Aorta (tissue), 5 donors: ENCODE measurements around the gene KNSTRN. TPM values are rescaled to one million over a fixed set of nuclear protein-coding genes. Genes with fewer than 3 reads are reported as not detected.
A peak's percentile ranks its signal among the peaks of the same experiment; 100 is the strongest.

Source experiments
- ATAC-seq: fragments of 200-7000 bp; cut with Tn5 transposase; one replicate; pipeline ENCODE4 v1.9.1; 2022; ENCODE audit warnings: moderate library complexity; ENCODE audit not compliant: low FRiP score
- DNase-seq, 2 donors: peaks; one replicate each; pipeline ENCODE4 v3.0.0-alpha.2; 2020
- H3K27ac ChIP-seq, 2 donors: one replicate each; pipeline ENCODE4 v1.5.1; 2013; ENCODE audit warnings: low read length in 2 of 2, mild to moderate bottlenecking in 2 of 2, moderate library complexity in 2 of 2, control low read depth in 1 of 2, inconsistent platforms in 1 of 2, low read depth in 1 of 2
- H3K27me3 ChIP-seq, 2 donors: one replicate each; pipeline ENCODE4 v1.6.1; 2013; ENCODE audit warnings: control low read depth in 1 of 2, low read length in 1 of 2, mild to moderate bottlenecking in 1 of 2, moderate library complexity in 1 of 2; ENCODE audit not compliant: insufficient read depth in 2 of 2, control insufficient read depth in 1 of 2
- H3K36me3 ChIP-seq, 2 donors: one replicate each; pipeline ENCODE4 v1.6.1; 2013; ENCODE audit warnings: control low read depth in 1 of 2, low read length in 1 of 2, mild to moderate bottlenecking in 1 of 2; ENCODE audit not compliant: insufficient read depth in 2 of 2, control insufficient read depth in 1 of 2
- H3K4me1 ChIP-seq, 2 donors: one replicate each; pipeline ENCODE4 v1.6.1; 2013; ENCODE audit warnings: low read length in 2 of 2, control low read depth in 1 of 2, mild to moderate bottlenecking in 1 of 2, moderate library complexity in 1 of 2; ENCODE audit not compliant: insufficient read depth in 2 of 2, control insufficient read depth in 1 of 2
- H3K4me3 ChIP-seq, 2 donors: one replicate each; pipeline ENCODE4 v1.5.1; 2013; ENCODE audit warnings: low read length in 2 of 2, control low read depth in 1 of 2, mild to moderate bottlenecking in 1 of 2
- H3K9me3 ChIP-seq: one replicate; pipeline ENCODE4 v1.6.1; 2013; ENCODE audit warnings: mild to moderate bottlenecking, low read length; ENCODE audit not compliant: control insufficient read depth
- WGBS, 2 donors: extraction: QIAGEN DNeasy Blood & Tissue Kit; methylation state at CpG; one replicate each; pipeline ENCODE4 v1.1.7; 2013; 5-methylcytosine and 5-hydroxymethylcytosine counted together
- intact Hi-C, 2 donors: fragments of 100-400 bp; cut with DNase I; formaldehyde crosslinking; loops; one replicate each; pipeline versions ENCODE4 v1.14.2 to v1.15.0; 2022
- polyA plus RNA-seq, 2 donors: library from polyadenylated mRNA; stranded (reverse); fragments of 200-250 nt; gene quantifications; one replicate each; pipeline ENCODE4 v1.2.3, GENCODE V29; 2013
- total RNA-seq, 2 donors: library from RNA; stranded (reverse); fragmentation: NEBNext Ultra II Directional; extraction: Animal tissue kit (Norgen Biotek cat#: 25700); gene quantifications; one replicate each; pipeline ENCODE4 v1.2.1, GENCODE V29; 2021
- donor health status: healthy with polysubstance abuse.
- donor health status: Bipolar disorder and iron deficiency.
- donor health status: DM: no; HTN: no; CAD: no.
- donor health status: DM: no; HTN: no; CAD: no.
- donor health status: DM: yes; HTN: yes; CAD: no.

The KNSTRN gene
- total and polyA plus RNA-seq, 4 donors = 3.1 to 7.6 (median 5.4) TPM

DNA sequence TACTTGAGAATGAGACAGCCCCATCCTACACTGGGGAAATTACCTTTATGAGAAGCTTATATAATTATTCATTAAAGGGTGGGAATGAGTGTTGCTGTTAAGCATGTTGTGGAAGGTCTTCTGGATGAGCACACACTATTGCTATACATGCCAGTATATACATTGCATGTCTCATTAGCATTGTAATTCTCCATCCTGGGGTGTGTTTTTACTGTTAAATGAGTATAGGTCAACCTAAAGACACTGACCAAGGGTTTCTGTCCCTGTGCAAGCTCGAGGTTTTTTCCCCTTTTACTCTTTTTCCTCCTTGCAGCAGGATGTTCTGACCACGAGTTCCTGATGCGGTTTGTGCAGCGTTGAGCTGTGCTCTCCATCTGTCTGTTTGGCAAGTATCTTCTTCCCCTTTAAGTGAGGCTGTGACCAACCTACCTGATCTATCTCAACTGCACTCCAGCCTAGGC, 15.9 kb downstream of the KNSTRN start:
- no peak overlapping the region for H3K27ac ChIP-seq
- WGBS, 2 donors = 78 to 87% methylated on average over 4 of the region's 4 CpGs
- ATAC-seq = no peak
- intact Hi-C loops = no loop called here
- H3K4me1 ChIP-seq = no peaks in the 10 kb centered on the region
- DNase-seq = peak in 1 of 2 donors; percentile 62
- H3K9me3 ChIP-seq = no peaks in the 10 kb centered on the region
- no peaks in the 10 kb centered on the region for H3K27me3 ChIP-seq
- H3K4me3 ChIP-seq = no peak overlapping the region
- H3K36me3 ChIP-seq = peaks cover 0 to 3% of the 10 kb centered on the region in 2 donors

DNA sequence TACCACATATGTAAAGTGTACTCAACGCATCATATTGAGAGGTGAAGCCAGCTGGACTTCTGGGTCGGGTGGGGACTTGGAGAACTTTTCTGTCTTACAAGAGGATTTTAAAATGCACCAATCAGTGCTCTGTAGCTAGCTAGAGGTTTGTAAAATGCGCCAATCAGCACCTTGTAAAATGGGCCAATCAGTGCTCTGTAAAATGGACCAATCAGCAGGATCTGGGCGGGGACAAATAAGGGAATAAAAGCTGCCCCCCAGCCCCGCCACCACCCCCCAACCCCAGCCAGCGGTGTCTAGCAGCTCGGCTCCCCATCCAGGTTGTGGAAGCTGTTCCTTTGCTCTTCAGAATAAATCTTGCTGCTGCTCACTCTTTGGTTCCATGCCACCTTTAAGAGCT, 16.8 kb downstream of the KNSTRN start:
- no peak for ATAC-seq
- Histone ChIP-seq H3K27me3 (no peaks in the 10 kb centered on the region), H3K36me3 (no peaks in the 10 kb centered on the region), H3K27ac (no peak overlapping the region), H3K4me1 (no peaks in the 10 kb centered on the region), H3K4me3 (no peak overlapping the region), H3K9me3 (no peaks in the 10 kb centered on the region)
- no peak for DNase-seq
- 78 to 86% methylated on average over 7 of the region's 7 CpGs for WGBS, 2 donors
- intact Hi-C loops = no loop called here

DNA sequence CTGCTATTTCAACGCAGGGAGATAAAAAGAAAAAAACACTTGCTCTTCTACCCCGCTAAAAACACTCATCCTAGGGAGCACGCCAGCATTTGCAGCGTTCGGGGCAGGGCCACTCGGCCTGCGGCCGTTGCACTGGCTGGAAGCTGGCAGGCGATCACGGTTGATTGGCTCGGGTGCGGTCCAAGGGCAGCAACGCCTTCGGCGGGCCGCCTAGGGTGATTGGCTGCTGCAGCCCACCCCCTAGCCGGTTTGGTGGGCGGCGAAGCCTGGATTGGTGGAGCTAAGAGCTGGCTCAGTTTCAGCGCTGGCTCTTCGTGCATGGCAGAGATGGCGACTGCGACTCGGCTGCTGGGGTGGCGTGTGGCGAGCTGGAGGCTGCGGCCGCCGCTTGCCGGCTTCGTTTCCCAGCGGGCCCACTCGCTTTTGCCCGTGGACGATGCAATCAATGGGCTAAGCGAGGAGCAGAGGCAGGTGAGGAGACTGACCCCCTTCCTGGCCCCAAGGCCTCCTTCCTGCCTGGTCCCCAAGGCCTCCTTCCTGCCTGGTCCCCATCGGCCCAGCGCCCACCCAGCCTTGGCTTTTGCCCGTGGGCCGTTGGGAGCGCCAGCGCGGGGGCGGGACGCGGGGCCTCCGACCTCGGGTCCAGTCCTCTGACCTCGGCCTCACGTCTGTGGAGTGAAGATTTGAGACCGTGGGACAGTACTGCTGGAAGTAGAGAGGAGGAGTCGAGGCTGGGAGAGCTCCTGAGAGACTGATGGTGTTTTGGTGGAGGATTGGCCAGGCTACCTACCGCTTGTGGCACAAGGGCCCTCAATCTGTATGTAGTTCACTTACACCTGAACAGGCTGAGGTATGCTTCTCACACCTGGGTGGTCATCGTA, 23.2 kb downstream of the KNSTRN start, which contains the start of gene IVD:
IVD (plus strand) TSS at position 295 of the 881 bp plus-strand sequence; CDS start at position 328, 33 bp downstream.
- intact Hi-C loops = loop anchor here in 1 of 2 donors (5.0 kb wide), 1 partner anchor 38 kb away; no protein-coding TSS in a partner anchor
- Histone ChIP-seq H3K36me3 (no peaks in the 10 kb centered on the region), H3K9me3 (no peaks in the 10 kb centered on the region), H3K27me3 (no peaks in the 10 kb centered on the region), H3K27ac (peak within 1 kb of the TSS in 1 of 2 donors; percentile 2), H3K4me3 (peak within 1 kb of the TSS; percentile 84 to 92), H3K4me1 (no peaks in the 10 kb centered on the region)
- ATAC-seq = peak; percentile 99
- WGBS, 2 donors = 1% methylated on average over 53 to 54 of the region's 54 CpGs
- peak; percentile 98 for DNase-seq

DNA sequence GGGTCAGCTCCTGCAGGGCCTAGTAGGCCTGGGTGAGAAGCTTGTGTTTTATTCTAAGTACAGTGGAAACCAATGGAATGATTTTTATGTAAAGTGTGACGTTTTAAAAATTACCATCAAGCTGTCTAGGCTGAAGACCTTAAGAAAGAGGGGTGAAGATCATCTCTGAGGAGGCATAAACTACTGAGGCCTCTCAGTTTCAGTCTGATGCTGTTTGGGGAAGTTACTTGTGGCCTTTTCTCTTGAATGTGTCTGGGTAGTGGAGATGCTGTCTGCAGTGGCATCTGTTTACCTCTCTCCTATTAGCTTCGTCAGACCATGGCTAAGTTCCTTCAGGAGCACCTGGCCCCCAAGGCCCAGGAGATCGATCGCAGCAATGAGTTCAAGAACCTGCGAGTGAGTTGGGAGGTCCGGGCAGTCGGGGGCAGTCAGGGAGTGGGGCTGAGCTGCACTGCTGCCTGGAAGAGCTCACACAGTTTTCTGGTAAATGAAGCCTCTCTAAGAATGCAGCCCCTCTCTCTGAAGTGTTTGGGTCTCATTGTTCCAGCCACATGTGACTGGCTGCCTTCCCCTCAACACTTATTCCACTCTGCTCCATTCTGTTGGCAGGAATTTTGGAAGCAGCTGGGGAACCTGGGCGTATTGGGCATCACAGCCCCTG, 24.9 kb downstream of the KNSTRN start:
- no peaks in the 10 kb centered on the region for H3K27me3 ChIP-seq
- H3K27ac ChIP-seq = no peak overlapping the region
- no peak overlapping the region for H3K4me3 ChIP-seq
- H3K36me3 ChIP-seq = peaks cover 0 to 9% of the 10 kb centered on the region in 2 donors
- 80 to 83% methylated on average over 8 of the region's 8 CpGs for WGBS, 2 donors
- no peaks in the 10 kb centered on the region for H3K9me3 ChIP-seq
- intact Hi-C loops = loop anchor here in 1 of 2 donors (5.0 kb wide), 1 partner anchor 40 kb away; no protein-coding TSS in a partner anchor
- DNase-seq (no peak), ATAC-seq (no peak)
- H3K4me1 ChIP-seq = no peaks in the 10 kb centered on the region

DNA sequence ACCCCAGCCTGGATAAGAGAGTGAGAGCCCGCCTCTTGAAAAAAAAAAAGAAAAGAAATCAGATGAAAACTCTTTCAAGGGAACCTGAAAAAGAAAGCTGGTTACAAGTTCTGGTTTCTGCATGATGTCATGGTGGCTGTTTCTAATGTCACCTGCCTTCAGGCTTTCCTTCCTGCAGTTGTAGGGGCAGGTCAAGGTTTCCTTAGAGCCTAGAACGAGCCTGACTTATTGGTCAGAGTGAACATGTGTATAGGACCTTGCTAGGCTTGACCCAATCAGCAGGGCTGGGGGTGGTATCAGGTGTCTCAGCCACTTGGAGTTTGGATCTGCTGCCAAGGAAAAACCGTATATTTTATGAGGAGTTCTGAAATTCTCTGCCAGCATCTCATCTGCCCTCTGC, 26.8 kb downstream of the KNSTRN start:
- no peak for ATAC-seq
- Histone ChIP-seq H3K9me3 (no peaks in the 10 kb centered on the region), H3K36me3 (peaks cover under 1 to 9% of the 10 kb centered on the region in 2 donors), H3K27me3 (no peaks in the 10 kb centered on the region), H3K4me1 (no peaks in the 10 kb centered on the region), H3K4me3 (no peak overlapping the region), H3K27ac (no peak overlapping the region)
- intact Hi-C loops = loop anchor here in 1 of 2 donors (5.0 kb wide), 1 partner anchor 42 kb away; no protein-coding TSS in a partner anchor
- 70 to 84% methylated on average over 3 of the region's 3 CpGs for WGBS, 2 donors
- no peak for DNase-seq

DNA sequence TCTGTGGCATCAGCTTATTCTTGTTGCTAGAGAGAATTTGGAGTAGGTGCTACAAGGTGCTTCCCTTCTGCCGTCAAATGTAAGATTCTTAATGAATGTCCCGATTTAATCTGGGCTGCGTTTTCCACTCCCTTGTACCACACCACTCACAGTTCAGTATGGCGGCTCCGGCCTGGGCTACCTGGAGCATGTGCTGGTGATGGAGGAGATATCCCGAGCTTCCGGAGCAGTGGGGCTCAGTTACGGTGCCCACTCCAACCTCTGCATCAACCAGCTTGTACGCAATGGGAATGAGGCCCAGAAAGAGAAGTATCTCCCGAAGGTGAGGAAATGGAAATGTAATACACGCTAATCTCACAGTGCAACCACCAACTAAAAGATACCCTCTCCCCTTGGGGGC, 28.0 kb downstream of the KNSTRN start:
- DNase-seq = no peak
- Histone ChIP-seq H3K4me3 (no peak overlapping the region), H3K4me1 (no peaks in the 10 kb centered on the region), H3K36me3 (peaks cover 5 to 15% of the 10 kb centered on the region in 2 donors), H3K27me3 (no peaks in the 10 kb centered on the region), H3K9me3 (no peaks in the 10 kb centered on the region), H3K27ac (no peak overlapping the region)
- ATAC-seq = no peak
- intact Hi-C loops = no loop called here
- WGBS, 2 donors = 92 to 95% methylated on average over 11 of the region's 11 CpGs

DNA sequence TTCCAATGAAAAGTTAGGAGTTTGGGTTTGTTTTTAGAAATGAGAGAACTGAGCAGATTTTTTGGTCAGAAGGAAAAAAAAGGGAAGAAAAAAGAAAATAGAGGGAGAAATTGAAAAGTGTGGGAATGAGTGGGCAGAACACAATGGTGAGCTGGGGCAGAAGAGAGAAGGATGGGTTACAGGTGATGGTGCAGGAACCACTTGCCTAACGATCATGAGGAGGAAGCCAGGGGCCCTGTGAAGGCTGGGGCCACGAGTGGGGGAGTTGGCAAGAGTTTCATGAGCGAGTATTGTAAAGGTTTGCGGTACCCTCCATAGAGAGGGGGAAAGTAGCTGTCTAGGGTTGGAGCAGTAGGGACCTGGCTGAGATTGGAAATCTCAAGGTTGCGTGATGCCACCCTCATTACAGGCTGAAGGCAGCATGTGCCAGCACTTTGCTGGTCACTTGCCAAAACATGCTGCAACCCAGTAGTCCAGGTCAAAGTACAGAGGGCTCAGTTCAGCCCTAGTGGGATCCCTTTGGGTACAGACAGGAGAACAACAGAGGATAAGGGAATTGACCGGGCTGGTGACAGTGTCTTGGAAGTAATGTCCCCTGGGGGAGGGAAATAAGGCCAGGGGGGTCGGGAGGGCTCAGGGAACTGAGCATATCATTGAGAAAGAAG, 29.7 kb downstream of the KNSTRN start:
- Histone ChIP-seq H3K27me3 (no peaks in the 10 kb centered on the region), H3K9me3 (no peaks in the 10 kb centered on the region), H3K4me1 (no peaks in the 10 kb centered on the region), H3K36me3 (peaks cover 10 to 20% of the 10 kb centered on the region in 2 donors), H3K27ac (no peak overlapping the region), H3K4me3 (no peak overlapping the region)
- ATAC-seq (no peak), DNase-seq (no peak)
- WGBS, 2 donors = 85 to 88% methylated on average over 7 of the region's 7 CpGs
- intact Hi-C loops = no loop called here

DNA sequence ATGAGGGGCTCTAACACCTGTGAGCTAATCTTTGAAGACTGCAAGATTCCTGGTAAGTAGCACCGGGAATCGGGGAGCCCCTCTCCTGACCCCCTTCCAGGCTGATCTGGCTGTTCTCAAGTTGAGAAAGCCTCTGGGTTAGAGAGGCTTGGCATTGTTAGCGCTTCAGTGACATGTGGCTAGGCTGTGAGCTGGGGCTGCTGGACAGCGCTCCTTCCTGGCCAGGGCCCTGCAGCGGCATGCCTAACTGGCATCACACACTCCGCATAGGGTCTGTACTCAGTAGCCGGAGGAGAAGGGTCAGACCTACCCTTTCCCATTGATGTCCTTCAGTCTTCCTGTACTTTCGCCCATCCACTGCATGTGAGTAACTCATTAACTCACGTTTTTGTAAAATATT, 30.5 kb downstream of the KNSTRN start:
- 90 to 91% methylated on average over 9 of the region's 9 CpGs for WGBS, 2 donors
- peaks cover 10 to 20% of the 10 kb centered on the region in 2 donors for H3K36me3 ChIP-seq
- DNase-seq = no peak

More for the DNA sequence above, 30.5 kb downstream of the KNSTRN start:
- H3K27me3 ChIP-seq = no peaks in the 10 kb centered on the region
- no peaks in the 10 kb centered on the region for H3K9me3 ChIP-seq
- H3K4me3 ChIP-seq = no peak overlapping the region
- H3K4me1 ChIP-seq = no peaks in the 10 kb centered on the region
- no peak for ATAC-seq
- no peak overlapping the region for H3K27ac ChIP-seq
- intact Hi-C loops = no loop called here
